Progenitor cell of endocrine pancreas (in vitro differentiated cells): Measurements from ENCODE around the gene NUAK1. TPM values are rescaled to one million over a fixed set of nuclear protein-coding genes. Genes with fewer than 3 reads are reported as not detected.
A peak's percentile ranks its signal among the peaks of the same experiment; 100 is the strongest.

ENCODE experiments used
- DNase-seq: peaks from one replicate; pipeline ENCODE4 v3.0.0; 2021; ENCODE audit warnings: low spot score; ENCODE audit not compliant: unreplicated experiment
- H3K27ac Mint-ChIP-seq: 2 replicates; pipeline ENCODE4 v1.8.0; 2021; ENCODE audit warnings: mild to moderate bottlenecking, moderate library complexity, mixed read lengths
- H3K27me3 Mint-ChIP-seq: 2 replicates; pipeline ENCODE4 v1.8.0; 2021; ENCODE audit warnings: mixed read lengths
- H3K36me3 Mint-ChIP-seq: 2 replicates; pipeline ENCODE4 v1.8.0; 2022; ENCODE audit warnings: mixed read lengths; ENCODE audit not compliant: insufficient read depth
- H3K4me1 Mint-ChIP-seq: 2 replicates; pipeline ENCODE4 v1.8.0; 2021; ENCODE audit warnings: low read depth, mixed read lengths
- H3K4me3 Mint-ChIP-seq: 2 replicates; pipeline ENCODE4 v1.8.0; 2021; ENCODE audit warnings: low read depth, mild to moderate bottlenecking, moderate library complexity, mixed read lengths
- H3K9me3 Mint-ChIP-seq: 2 replicates; pipeline ENCODE4 v1.8.0; 2021; ENCODE audit warnings: low read depth, mixed read lengths
- CTCF ChIP-seq: fragments of 200-600 bp; sonication (generic); IDR thresholded peaks from one replicate; pipeline ENCODE4 v1.5.0; 2021; ENCODE audit warnings: antibody characterized with exemption, mild to moderate bottlenecking; ENCODE audit not compliant: unreplicated experiment
- total RNA-seq: library from RNA; stranded (reverse); gene quantifications from 2 replicates; pipeline ENCODE4 v1.2.1, GENCODE V29; 2021

NUAK1 gene
- total RNA-seq, 1 donor from 2014 or later, result 7.6 TPM

GRCh38 chr12:106098691-106099200 is 40.0 kb downstream of the NUAK1 start:
- DNase-seq, result no peak
- Mint-ChIP-seq H3K4me1 (peaks cover 41% of the 10 kb centered on the region), H3K27ac (no peak overlapping the region), H3K9me3 (peaks cover 4% of the 10 kb centered on the region), H3K27me3 (peaks cover 6% of the 10 kb centered on the region), H3K4me3 (no peak overlapping the region), H3K36me3 (peaks cover 9% of the 10 kb centered on the region)
- no peak for TF ChIP-seq CTCF

- peaks cover 4% of the 10 kb centered on the region for H3K9me3 Mint-ChIP-seq
- peaks cover 41% of the 10 kb centered on the region for H3K4me1 Mint-ChIP-seq
- no peak overlapping the region for H3K27ac Mint-ChIP-seq
- TF ChIP-seq CTCF, result no peak
- no peak overlapping the region for H3K4me3 Mint-ChIP-seq
- no peak for DNase-seq
- peaks cover 3% of the 10 kb centered on the region for H3K27me3 Mint-ChIP-seq
- H3K36me3 Mint-ChIP-seq, result peaks cover 3% of the 10 kb centered on the region
These were observed 41.7 kb downstream of the NUAK1 start for GRCh38 chr12:106097011-106097410.

- Mint-ChIP-seq H3K9me3 (peaks cover 4% of the 10 kb centered on the region), H3K36me3 (peaks cover 3% of the 10 kb centered on the region), H3K27ac (peak overlapping the region; percentile 17), H3K4me3 (no peak overlapping the region), H3K4me1 (peaks cover 41% of the 10 kb centered on the region), H3K27me3 (peaks cover 3% of the 10 kb centered on the region)
- no peak for DNase-seq
- no peak for TF ChIP-seq CTCF
These were observed 42.4 kb downstream of the NUAK1 start for GRCh38 chr12:106096376-106096775.

GRCh38 chr12:106094304-106094703 is 44.5 kb downstream of the NUAK1 start:
- TF ChIP-seq CTCF, result no peak
- Mint-ChIP-seq H3K4me3 (no peak overlapping the region), H3K36me3 (no peaks in the 10 kb centered on the region), H3K9me3 (no peaks in the 10 kb centered on the region), H3K27ac (peak overlapping the region; percentile 85), H3K4me1 (peaks cover 37% of the 10 kb centered on the region), H3K27me3 (peaks cover 3% of the 10 kb centered on the region)
- no peak for DNase-seq

GRCh38 chr12:106093246-106093645 is 45.5 kb downstream of the NUAK1 start:
- DNase-seq, result no peak
- no peak overlapping the region for H3K27ac Mint-ChIP-seq
- H3K27me3 Mint-ChIP-seq, result peaks cover 3% of the 10 kb centered on the region
- no peaks in the 10 kb centered on the region for H3K36me3 Mint-ChIP-seq
- no peak overlapping the region for H3K4me3 Mint-ChIP-seq
- no peak for TF ChIP-seq CTCF
- peaks cover 29% of the 10 kb centered on the region for H3K4me1 Mint-ChIP-seq
- no peaks in the 10 kb centered on the region for H3K9me3 Mint-ChIP-seq
